NCI-H2171 (cell line): ENCODE data around the gene ZBTB9.

Source experiments
- DNase-seq: peaks from one replicate; lab custom pipeline; 2025; lab: John Stamatoyannopoulos, UW

Gene ZBTB9, protein sequence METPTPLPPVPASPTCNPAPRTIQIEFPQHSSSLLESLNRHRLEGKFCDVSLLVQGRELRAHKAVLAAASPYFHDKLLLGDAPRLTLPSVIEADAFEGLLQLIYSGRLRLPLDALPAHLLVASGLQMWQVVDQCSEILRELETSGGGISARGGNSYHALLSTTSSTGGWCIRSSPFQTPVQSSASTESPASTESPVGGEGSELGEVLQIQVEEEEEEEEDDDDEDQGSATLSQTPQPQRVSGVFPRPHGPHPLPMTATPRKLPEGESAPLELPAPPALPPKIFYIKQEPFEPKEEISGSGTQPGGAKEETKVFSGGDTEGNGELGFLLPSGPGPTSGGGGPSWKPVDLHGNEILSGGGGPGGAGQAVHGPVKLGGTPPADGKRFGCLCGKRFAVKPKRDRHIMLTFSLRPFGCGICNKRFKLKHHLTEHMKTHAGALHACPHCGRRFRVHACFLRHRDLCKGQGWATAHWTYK

DNA sequence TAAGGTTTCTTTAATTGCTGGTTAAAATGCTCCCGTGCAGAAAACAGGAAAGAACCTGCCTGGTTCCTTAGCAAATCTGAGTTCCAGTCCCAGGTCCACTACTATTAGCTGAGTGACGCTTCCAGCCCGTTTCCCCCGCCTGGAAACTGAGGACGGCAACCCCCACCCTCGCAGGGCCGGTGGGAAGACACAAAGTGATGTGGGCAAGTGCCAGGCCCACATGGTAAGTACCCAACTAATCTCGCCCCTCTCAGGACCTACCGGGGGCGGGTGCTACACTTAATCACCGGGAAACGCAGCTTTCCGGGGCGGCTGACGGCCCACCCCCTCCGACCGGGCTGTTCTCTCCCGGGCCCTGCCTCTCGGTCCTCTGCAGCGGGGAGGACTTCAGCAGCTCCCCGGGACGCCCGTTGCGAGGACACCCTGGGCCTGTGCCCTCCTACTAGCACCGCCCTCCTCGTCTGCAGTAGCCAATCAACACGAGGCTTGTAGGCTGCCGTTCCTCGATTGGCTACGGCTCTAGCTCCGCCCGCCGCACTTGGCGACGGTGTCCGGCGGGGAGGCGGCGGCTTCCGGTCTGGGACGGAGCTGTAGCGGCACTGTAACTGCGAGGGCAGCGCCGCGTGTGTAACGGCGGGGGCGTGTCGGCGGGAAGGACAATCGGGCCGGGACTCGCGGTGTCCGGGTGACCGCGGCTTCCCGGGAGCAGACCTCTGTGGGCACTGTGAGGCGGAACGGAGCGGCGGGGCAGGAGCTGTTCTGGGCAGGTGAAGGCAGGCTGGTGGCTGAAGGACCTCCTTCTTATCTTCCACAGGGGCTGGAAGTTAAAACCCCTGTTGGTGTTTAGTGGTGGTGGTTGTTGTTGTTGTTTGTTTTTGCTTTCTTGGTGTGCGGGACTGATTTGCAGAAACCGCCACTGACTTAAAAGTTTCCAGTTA, at the start of gene ZBTB9:
TSS of gene ZBTB9 (plus strand) at position 568 of the 938 bp plus-strand sequence. CDS start 525 bp downstream, outside the sequence.
- peak; percentile 93 for DNase-seq

DNA sequence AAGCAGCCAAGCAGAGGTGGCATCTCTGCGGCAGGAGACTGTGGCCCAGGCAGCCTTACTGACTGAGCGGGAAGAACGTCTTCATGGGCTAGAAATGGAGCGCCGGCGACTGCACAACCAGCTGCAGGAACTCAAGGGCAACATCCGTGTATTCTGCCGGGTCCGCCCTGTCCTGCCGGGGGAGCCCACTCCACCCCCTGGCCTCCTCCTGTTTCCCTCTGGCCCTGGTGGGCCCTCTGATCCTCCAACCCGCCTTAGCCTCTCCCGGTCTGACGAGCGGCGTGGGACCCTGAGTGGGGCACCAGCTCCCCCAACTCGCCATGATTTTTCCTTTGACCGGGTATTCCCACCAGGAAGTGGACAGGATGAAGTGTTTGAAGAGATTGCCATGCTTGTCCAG, 49.5 kb upstream of the ZBTB9 start:
- no peak for DNase-seq

DNA sequence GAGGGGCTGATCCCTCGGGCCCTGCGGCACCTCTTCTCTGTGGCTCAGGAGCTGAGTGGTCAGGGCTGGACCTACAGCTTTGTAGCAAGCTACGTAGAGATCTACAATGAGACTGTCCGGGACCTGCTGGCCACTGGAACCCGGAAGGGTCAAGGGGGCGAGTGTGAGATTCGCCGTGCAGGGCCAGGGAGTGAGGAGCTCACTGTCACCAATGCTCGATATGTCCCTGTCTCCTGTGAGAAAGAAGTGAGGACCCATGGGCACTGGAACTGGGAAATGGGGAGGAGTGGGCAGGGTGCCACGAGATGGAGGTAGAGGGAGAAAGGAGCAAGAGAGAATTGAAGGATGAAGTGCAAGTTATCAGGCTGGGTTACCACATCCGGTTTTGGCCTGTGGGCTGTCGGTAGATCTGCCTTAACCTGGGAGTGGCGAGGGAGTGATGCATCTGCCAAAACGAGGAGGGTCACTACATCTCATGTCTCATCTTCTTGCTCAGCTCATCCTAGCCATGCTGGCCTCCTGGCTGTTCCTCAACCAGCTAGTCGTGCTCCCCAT, 48.9 kb upstream of the ZBTB9 start:
- DNase-seq: no peak

DNA sequence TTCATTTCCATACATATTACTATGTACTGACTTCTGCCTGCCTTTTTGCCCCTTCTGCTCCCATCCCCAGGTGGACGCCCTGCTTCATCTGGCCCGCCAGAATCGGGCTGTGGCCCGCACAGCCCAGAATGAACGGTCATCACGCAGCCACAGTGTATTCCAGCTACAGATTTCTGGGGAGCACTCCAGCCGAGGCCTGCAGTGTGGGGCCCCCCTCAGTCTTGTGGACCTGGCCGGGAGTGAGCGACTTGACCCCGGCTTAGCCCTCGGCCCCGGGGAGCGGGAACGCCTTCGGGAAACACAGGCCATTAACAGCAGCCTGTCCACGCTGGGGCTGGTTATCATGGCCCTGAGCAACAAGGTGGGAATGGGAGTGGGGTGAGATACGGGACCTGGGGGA, 48.2 kb upstream of the ZBTB9 start:
- no peak for DNase-seq

DNA sequence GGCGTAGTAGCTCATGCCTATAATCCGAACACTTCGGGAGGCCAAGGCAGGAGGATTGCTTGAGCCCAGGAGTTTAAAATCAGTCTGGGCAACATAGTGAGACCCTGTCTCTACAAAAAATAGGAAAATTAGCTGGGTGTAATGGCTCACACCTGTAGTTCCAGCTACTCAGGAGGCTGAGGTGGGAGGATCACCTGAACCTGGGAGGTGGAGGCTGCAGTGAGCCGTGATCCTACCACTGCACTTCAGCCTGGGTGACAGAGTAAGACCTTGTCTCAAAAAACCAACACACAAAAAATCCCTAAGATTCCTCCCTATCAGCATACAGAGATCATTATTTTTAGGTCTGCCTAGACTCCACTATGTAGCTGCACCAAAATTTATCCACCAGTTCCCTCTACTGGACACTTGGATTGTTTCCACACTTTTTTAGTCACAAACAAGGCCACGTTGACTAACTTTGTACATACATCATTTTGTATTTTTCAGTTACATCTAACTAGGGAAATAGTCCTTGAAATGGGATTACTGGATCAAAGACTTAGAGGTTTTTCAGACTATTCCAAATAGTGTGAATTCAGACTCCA, 47.2 kb upstream of the ZBTB9 start:
- DNase-seq: no peak

DNA sequence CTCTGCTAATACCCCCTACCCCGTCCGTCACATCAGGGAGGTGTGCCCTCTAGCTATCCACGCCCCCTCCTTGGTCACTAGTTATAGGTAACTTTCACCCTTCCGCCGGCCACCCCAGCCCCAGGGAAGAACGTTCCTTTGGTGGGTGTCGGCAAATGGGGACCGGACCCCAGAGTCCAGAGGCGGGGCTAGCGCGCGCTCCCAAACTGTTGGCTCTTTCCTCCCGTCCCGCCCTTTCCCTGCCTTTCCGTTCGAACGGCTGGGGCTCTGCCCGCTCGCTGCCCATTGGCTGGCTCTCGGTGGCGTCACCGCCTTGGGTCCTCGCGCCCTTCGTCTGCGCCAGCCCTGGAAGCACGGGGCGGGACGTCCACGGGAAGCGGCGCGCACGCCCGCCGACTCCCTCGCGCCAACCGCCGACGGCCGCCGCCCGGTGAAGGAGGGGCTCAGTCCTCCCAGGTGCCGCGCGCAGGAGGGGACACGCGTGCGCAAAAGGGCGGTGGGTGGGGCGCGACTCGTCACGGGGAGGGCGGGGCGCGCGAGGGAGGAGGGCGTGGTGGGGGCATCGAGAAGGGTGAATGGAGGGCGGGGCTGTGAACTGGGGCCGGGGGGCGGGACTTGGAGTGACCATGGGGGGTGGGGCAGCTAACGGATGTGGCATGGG, 44.2 kb upstream of the ZBTB9 start:
- peak; percentile 100 for DNase-seq

DNA sequence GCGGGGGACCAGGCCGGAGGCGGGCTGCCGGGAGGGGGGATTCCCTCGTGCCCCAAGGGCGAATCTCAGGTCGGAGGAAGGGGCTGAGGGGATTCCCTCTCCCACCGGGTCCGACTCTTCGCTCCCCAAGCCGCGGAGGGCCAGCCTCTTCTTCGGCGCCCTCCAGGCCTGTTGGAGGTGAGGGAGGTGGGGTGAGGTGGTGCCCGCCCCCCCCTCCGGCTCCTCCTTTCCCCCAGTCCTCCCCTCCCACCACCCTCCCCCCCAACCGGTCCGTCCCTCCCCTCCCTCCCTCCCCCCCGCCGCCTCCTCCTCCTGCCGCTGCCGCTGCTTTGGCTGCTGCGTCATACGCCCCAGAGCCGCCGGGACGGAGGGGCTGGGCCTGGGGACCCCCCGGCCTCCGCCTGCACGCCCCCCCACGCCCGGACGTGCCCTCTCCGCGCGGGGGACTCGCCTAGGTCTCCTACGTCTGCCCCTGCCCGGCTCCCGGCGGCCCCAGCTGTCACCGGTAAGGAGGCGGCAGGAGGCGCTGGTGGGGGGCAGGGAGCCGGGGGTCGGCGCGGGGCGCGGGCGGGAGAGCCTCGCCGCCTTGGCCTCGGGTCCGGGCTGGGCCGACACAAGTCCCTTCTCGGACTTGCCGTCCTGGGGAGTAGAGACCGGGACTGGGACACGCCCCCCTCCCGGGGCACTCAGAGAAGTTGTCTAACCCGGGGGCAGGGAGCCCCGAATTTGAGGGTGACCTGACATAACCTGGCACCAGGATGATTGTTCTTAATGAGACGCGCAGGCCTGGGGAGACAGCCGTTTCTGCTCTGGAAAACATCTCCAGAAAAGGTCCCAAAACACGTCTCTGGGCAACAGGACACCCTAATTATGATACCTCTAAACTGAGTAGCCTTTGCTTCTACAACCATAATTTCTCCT, 43.4 kb upstream of the ZBTB9 start, which contains the start of gene PHF1:
TSS of gene PHF1 (plus strand) at position 304 of the 921 bp plus-strand sequence. CDS start 1,250 bp downstream, outside the sequence.
- DNase-seq: peak; percentile 62

DNA sequence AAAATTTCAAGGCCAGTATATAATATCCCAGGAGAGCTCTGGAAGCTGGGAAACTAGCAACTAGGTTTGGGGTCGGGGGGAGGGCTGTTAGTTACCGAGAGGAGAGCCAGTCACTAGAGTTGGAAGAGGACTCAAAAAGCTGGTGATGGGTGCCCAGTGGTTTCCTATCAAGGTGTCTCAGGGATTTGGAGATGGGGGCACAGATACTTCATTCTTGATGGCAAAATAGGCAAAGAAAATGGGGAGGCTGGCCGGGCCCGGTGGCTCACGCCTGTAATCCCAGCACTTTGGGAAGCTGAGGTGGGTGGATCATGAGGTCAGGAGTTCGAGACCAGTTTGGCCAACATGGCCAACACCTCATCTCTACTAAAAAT, 42.8 kb upstream of the ZBTB9 start:
- DNase-seq: no peak

DNA sequence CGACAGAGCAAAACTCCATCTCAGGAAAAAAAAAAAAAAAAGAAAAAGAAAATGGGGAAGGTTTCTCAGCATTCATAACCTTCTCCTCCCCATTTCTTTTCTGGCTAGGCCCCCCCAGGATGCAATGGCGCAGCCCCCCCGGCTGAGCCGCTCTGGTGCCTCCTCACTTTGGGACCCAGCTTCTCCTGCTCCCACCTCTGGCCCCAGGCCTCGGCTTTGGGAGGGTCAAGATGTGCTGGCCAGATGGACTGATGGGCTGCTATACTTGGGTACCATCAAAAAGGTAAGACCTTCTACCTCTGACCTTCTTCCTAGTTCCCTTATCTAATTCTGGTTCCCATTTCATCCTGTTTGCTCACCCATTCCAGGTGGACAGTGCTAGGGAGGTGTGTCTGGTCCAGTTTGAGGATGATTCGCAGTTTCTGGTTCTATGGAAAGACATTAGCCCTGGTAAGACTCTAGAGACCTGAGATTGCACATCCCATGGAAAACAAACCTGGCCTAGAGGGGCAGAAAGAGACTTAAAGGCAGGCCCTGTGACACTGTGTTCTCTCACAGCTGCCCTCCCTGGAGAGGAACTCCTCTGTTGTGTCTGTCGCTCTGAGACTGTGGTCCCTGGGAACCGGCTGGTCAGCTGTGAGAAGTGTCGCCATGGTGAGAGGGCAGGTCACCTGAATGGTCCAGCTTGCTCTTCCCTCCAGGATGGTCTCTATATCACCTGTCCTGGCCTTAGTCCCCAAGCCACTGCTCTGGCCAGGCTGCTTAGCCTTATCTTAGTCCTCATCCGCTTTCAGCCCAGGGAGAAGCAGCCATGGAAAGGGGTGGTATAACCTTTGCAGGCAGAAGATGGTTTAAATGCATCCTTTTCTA, 42.0 kb upstream of the ZBTB9 start:
- DNase-seq: no peak

DNA sequence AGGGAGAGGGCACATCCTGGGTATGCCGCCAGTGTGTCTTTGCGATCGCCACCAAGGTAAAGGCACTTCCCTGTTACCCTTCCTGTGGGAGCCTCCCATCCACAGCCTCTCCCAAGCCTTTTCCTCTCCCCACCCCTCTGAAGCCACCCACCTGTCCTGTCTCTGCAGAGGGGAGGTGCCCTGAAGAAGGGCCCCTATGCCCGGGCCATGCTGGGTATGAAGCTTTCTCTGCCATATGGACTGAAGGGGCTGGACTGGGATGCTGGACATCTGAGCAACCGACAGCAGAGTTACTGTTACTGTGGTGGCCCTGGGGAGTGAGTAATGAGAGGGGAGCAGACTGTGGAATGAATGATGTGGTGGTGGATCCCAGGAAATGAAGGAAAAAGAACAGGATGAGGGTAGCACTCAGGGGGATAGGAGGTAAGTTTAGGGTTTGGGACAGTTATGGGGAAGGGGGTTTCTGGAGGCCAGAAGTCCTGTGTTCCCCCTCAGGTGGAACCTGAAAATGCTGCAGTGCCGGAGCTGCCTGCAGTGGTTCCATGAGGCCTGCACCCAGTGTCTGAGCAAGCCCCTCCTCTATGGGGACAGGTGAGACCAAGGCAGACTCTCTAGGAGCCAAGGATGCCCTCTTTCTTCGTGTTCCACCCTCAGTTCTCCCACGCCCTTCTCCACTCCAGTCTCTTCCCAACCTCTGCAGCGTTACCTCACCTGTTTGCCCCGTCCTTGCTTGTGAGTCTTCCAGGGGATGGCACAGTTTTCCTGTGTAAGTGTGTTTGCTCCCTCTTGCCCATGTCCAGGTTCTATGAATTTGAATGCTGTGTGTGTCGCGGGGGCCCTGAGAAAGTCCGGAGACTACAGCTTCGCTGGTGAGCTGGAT, 40.9 kb upstream of the ZBTB9 start:
- no peak for DNase-seq

DNA sequence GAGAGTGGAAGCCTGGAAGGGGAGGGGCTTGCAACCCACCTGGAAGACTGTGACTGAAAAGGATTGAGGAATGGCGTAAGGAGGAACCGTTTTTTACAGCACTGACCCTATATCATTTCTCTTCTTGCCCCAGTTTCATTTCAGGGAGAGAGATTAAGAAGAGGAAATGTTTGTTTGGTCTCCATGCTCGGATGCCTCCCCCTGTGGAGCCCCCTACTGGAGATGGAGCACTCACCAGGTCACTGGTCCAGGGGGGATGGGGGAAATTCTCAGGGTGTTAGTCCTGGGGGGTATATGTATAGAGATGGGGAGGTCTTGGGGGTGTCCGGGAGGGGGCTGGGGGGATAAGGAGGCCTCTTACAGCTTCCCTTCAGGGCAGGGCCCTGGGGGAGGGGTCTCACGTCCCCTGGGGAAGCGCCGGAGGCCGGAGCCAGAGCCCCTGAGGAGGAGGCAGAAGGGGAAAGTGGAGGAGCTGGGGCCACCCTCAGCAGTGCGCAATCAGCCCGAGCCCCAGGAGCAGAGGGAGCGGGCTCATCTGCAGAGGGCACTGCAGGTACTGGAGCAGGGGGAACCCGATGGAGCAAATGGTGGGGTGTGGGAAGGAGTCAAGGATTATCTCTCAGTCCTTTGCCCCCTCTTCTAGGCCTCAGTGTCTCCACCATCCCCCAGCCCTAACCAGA, 39.6 kb upstream of the ZBTB9 start:
- DNase-seq: no peak

DNA sequence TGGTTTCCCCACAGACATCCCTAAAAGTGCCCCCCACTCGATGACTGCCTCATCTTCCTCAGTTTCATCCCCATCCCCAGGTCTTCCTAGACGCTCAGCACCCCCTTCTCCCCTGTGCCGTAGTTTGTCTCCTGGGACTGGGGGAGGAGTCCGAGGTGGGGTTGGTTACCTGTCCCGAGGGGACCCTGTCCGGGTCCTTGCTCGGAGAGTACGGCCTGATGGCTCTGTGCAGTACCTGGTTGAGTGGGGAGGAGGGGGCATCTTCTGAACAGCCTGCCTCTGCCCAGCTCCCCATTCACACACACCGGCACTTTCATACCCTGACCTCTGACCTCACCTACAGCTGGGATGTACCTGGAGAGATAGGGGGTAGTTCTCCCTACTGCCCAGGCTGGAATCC, 38.5 kb upstream of the ZBTB9 start:
- no peak for DNase-seq

DNA sequence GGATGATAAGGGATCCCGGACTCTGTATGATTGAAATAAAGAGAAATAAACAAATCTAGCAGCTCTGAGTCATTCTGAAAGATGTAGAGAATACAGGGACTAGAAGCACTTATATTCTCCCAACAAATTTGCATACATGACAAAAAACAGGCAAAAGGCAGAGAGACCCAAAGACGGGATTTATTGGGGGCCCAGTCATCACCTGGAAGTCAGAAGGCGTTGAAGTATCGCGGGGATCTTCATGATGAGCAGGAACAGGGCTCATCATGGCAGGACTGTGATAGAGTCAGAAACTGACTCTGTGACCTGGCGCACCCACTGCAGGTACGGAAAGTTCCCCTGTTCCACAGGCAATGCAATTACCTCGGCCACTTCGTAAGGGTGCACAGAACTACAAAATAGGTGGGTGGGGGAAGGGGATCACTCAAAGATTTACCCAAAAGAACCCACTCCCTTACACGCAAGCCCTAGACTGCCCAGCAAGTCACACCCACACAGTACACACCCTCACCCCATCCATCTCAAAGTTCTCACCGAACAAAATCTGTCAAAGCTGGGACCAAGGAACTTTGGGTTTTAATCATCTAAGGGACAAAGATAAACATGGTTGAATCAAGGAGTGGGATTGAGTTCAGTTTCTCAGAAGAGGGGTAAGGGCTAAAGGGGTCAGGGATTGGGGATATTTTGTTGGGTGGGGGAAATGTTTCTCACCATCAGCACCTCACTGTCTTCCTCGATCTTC, 37.8 kb upstream of the ZBTB9 start:
- no peak for DNase-seq

DNA sequence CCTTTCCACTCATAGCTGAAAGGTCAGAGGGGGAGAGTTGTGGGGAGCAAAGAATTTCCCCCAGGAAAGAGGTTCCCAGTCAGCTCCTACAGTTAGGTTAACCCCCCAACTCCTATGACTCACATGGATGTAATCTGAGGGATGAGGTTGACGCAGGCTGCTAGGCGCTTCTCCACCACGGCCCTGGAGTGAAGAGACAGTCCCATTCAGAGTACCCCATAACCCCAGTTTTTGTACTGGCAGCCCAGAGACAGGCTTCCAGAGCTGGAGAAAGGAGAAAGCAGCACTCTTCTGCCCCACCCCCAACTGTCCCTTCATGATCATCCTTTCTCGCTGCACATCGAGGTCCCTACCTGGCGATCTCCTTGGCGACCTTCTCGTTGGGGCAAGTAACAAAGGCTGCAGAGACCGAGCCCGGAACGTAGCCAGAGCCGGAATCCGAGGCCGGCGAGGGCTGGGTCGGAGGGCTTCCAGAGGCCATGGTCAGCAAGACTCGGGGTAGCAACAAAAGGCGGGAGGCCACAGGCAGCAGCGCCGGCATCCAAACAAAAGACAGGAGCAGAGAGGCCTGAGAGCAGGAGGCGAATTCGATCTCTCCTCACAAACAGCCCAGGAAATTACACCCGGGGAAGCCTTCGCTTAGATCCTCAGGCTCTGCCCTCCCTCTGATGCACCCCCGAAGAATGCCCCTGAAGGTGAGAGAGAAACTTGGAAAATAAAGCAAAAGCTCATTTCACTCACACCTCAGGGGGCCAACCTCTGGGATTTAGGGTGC, 37.1 kb upstream of the ZBTB9 start:
- no peak for DNase-seq

DNA sequence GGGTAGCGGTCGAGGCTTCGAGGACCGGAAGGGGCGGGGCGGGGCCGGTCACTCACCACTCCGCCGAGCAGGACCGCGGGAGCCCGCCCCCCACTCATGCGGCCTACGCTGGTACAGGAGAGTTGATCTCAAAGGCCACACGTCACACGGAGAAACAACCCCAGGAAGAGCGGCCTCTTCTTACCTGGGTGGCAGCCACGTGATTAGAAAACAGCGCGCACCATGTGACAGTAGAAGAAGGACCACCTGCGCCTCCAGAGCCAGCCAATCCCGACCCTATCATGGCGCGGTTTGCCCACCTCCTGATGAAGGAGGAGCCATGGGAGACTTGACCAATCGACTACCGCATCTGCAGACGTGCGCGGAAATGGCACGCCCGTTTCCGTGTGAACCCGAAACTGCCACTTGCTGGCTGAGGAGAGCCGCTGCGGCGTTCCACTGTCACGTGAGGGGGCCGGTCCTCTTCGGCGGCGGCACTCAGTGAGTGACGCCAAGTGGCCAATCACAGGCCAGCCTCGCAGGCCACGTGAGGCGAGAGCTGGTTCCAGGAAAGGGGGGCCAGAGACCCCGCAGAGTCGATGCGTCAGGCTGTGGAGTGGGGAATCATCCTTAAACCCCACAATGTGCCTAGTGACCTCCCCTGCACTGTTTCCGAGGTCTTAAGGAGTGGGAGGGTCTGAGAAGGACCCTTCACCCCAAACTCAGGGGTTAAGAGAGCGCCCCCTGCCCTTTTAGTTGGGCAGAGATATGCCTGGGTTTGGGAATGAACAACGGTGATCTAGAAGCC, 36.3 kb upstream of the ZBTB9 start, which contains the start of gene CUTA:
TSS of gene CUTA (minus strand) at position 205 of the 787 bp plus-strand sequence. CDS start at position 98, 107 bp downstream.
- DNase-seq: peak; percentile 99
